HG03460 (cell line): ENCODE measurements around the gene CACNB4.

Source experiments
- ATAC-seq: cut with Tn5 transposase; IDR thresholded peaks from one replicate; pipeline ENCODE4 v1.9.1; 2021; ENCODE audit not compliant: unreplicated experiment

Gene CACNB4

GRCh38 chr2:151977631-151978030 is 121.2 kb downstream of the CACNB4 start:
- ATAC-seq: no peak

GRCh38 chr2:151976945-151977353 is 121.9 kb downstream of the CACNB4 start:
- peak; percentile 86 for ATAC-seq

- ATAC-seq: no peak
Observed at GRCh38 chr2:151975460-151976414, 123.1 kb downstream of the CACNB4 start.

GRCh38 chr2:151974988-151975387 is 123.9 kb downstream of the CACNB4 start:
- no peak for ATAC-seq

- ATAC-seq: no peak
Observed at GRCh38 chr2:151973901-151974199, 125.0 kb downstream of the CACNB4 start.

- ATAC-seq: no peak
Observed at GRCh38 chr2:151973013-151973900, 125.6 kb downstream of the CACNB4 start.

- ATAC-seq: no peak
Observed at GRCh38 chr2:151972241-151973012, 126.4 kb downstream of the CACNB4 start.

GRCh38 chr2:151971301-151972051 is 127.4 kb downstream of the CACNB4 start:
- no peak for ATAC-seq

GRCh38 chr2:151968770-151969470 is 129.9 kb downstream of the CACNB4 start:
- ATAC-seq: no peak

GRCh38 chr2:151967829-151968722 is 130.8 kb downstream of the CACNB4 start:
- no peak for ATAC-seq

GRCh38 chr2:151965884-151966283 is 133.0 kb downstream of the CACNB4 start:
- ATAC-seq: no peak

- no peak for ATAC-seq
Observed at GRCh38 chr2:151961558-151961957, 137.3 kb downstream of the CACNB4 start.

GRCh38 chr2:151959238-151959637 is 139.6 kb downstream of the CACNB4 start:
- ATAC-seq: no peak

- ATAC-seq: no peak
Observed at GRCh38 chr2:151953467-151953866, 145.4 kb downstream of the CACNB4 start.

GRCh38 chr2:151952691-151953456 is 146.0 kb downstream of the CACNB4 start:
- no peak for ATAC-seq

- ATAC-seq: no peak
Observed at GRCh38 chr2:151947813-151948165, 151.1 kb downstream of the CACNB4 start.

- ATAC-seq: no peak
Observed at GRCh38 chr2:151946899-151947812, 151.7 kb downstream of the CACNB4 start.
